SIG-M5 treated with dmso at 0.1 percent for 504 hours (cell line): ENCODE measurements around the gene PFDN2.
"Not testable (repeated sequence)": the region's sequence is repeated elsewhere in the genome, so short reads cannot be mapped to it uniquely, and the experiment has no call there.

ENCODE experiments used
- DNase-seq: peaks from one replicate; lab custom pipeline; 2025; ENCODE audit not compliant: unreplicated experiment; lab: John Stamatoyannopoulos, UW

The PFDN2 gene

DNA sequence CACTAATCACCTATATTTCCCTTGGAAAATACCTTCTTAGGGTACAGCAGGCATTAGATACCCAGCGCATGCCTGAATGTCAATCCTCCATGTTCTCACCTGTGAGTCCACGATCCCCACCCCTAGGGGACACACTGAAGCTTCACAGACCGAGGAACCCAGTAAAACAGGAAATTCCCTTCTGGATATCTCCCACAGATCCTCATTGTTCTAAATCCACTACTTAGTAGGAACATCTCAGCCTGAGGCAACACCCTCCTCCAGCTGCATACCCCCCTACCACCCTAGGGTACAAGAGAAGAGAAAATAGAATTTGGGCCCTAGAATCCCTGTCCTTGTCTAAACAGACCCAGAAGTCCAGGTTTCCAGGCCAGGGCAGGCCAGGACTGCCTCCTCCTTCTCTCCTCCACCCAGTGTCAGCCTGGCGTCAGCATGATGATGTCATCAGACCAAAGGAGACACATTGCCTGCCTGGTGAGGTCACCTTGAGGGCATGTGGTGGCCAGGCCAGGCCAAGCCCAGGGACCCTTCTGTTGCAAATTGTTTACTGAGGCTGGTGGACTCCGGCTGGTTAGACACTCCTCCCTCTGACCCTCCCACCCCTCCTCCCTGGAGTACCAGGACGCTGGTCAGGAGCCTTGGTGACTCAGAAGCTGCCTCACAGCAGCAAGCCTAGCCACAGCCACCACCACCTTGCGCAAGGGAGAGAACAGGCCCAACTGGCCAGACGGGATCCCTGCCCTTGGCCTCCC is 34.7 kb downstream of the PFDN2 start:
- DNase-seq = peak; percentile 85

DNA sequence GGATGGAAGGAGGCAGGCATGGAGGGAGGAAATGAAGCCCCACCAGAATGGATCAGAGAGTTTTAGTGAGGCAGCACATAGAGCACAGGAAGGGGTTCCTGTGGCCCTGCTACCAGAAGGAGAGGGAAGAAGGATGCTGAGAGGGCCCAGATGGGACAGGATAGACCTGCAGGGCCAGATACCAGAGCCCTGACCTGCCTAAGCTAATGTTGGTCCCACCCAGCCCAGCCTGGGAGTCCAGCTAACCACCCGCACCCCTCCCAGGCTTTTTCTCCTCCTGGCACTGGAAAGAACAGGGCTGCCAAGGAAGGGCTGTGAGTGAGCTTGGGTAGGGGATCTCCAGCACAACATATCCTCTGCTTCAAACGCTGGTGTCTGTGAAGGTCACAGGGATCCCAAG is 35.4 kb downstream of the PFDN2 start:
- DNase-seq = no peak

DNA sequence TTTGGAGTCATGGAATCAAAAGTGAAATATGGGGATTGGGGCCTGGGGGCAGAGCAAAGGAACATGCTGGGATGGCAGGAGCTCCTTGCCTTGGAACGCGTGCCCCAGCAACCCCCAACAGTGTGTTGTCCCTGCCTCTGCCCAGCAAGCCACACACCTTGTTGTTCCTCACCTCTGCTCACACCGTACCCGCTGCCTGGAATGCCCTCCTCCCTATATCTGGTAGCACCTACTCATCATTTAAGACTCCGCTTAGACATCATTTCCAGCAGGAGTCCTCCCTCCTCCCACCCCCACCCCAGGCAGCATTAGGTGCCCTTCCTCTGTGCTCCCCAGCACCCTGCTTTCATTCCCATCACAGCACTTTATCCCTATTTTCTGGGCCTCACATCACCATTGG is 36.3 kb downstream of the PFDN2 start:
- DNase-seq = no peak

DNA sequence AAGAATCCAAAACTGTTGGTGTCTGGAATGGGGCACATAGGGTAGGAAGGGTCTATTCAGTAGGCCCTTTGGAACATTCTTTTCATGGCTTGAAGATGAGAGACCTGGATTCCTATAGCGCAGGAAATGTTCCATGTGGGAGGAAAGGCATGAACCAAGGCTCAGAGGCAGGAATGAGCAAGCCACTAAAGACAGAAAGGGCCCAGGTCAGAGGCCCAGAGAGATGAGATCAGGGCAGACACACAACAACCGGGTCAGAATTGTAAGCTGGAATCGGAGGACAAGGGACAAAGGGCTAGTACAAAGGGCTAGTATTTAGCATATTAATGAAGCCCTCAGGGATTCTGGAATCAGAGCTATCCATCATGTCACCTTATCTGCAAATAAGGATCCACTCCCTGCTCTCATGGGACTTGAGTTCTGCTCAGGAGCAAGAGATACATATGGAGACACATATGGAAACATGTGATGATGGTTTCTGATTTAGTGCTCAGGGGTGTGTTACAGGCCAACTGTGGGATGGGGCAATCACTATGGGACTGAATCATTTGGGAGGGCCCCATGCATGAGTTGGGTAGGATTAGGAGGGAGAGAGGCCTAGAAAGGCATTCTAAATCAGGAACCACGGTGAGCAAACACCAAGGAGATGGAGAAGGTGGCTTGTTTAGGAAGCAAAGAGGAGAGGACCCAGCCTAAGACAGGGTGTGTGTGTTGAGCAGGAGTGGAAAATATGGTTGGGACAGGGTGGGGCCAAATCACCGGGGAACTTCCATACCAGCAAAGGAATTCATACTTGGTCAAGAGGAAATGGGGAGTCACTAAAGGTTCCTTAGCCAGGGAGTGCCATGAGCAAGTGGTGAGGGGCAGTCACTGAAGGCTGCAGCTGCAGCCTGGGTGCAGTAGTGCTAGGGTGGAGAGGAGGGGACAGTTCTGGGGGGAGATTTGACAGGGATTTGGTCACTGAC is 37.1 kb downstream of the PFDN2 start:
- no peak for DNase-seq

DNA sequence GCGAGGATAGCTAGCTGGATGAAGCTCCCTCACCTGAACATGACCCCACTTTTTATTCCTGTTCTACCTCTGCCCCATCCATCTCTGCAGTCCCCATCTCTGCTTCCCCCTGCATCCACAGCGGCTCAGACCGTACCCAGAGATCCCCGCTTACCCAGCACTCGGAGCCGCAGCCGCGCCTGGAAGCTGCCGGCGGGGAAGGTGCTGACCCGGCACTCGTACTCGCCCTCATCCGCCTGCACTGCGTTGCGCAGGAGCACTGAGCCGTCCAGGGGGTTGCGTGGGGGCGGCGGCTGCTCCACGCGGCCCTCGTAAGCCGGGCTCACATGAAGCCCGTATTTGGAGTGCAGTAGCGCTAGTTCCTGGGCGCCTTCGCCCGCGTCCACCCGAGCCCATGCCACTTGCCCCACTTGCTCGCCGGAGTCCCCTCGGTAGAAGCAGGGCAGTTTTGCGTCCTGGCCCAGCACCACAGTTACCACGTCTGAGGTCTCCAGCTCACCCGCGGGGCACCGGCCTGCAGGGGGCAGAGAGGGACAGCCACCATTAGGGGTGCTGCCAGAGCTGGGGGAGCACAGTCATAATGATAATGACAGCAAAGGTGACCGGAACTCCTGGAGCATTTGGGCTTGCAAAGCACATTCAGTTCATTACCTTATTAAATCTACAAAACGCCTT is 38.3 kb downstream of the PFDN2 start:
- no peak for DNase-seq

DNA sequence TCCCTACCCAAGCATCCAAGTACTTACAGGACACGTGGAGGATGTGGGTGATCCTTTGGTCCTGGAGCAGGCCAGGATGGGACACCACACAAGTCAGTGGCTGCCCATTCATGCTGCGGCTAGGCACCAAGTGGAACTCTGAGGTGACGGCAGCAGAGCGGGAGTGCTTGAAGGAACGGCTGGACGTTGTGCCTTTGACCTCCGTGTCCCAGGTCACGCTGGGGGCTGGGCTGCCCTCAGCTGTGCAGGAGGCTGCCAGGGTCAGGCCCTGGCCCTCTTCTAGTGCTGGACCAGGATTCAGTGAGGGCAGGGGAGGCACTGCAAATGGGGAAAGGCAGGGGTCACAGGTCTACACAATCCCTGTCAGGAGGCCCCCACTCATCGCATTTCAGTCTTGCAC is 40.4 kb downstream of the PFDN2 start:
- DNase-seq = no peak

DNA sequence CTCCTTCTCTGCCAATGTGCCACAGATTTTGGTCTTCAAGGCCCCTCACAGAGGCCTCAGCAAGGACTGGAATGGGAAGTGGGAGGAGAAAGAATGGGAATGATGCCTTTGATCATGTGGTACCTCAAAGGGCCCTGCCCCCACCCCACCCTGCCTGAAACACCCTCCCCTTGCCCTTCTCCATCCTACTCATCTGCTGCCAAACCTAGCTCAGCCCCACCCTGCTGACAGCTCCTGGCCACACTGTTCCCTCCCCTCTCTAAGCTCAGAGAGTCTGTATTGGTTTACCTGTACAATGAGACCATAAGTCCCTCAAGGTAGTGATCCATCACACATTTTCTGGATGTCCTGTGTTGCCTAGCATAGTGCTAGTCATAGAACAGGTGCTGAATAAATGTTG is 41.4 kb downstream of the PFDN2 start:
- no peak for DNase-seq

DNA sequence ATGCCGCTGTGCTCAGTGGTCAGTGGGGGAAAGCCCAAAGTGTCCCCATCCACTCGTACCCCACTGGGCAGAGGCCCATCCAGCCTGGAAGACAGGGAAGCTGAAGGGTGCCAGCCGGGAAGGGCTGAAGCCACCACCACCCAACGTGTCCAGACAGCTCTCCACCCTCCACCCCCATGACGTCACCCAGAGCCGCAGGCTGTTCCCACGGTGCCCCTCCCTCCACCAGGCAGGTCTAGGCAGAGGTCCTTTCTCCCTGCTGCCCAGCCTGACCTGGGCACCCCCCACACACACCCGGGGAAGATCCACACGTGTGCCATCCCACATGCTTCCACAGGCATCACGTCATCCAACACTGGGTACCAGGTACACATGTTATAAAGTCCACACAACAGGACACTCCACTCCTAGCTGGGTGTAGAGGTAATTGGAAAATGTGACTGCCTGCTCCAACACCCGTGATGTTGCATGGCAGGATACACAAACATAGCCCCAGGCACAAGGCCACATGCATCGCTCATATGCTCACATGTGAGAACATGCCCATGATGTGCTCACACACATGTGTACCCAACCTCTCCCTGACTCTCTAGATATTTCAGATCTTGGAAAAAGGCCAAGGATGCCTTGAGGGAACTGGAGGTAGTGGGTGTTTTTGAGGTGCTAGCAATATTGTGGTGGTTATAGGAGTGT is 43.0 kb downstream of the PFDN2 start:
- no peak for DNase-seq

DNA sequence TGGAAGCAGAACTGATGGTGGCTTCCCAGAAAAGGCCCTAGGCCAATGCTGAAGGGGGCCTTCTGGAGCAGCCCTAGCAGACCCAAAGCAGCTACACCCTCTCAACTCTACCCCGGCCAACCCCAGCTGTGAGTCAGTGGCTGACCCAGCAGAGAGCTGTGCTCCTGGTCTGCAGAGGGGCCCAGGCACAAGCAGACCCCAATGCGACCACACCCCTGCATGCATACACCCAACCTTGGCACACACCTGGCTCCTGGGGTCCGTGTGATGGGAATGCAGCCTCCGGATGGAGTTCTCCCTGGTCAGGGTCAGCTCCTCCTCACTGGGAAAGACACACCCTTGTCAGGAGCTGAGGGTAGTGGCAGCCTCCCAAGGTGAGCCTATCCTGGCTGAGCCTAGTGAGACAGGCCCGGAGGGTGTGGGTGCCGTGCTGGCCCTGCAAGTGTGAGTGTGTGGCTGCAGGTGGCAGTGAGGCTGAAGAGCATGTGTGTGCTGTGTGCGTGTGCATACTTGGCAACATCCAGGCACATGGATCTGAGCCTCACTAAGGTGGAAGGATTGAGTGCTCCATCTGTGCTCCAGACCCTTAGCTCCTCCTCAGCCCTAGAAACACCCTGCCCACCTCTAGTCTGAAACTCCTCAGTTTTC is 44.2 kb downstream of the PFDN2 start:
- DNase-seq = no peak

DNA sequence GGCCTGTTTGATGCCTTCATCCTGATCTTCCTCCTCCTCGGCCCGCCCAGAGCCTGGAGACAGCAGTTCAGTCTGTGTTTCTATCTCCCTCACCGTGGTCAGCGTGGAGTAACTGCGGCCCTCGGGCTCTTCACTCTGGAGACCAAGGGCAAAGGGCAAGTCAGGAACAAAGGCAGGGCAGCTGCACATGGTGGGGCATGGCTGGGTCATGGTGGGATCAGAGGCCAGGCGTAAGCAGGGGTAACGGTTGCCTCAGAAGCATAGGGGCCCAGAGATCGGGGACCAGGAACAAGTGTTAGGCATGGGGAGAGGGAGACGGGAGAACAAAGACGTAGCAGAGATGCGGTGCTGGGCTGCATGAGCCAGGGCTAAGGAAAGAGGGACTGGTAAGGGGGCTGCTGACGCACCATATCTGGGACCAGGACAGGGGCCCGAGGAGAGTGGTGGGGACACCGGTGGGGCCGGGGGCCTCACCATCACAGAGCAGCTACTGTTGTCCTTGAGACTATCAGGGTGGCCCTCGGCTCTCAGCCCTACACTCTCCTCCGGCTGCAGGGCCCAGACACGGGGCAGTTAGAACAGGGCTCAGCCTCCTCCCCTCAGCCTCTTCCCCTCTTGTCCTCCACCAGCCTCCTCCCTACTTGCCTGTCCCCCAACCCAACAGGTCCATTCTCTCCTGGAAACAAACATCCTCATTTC is 44.9 kb downstream of the PFDN2 start:
- DNase-seq = no peak

DNA sequence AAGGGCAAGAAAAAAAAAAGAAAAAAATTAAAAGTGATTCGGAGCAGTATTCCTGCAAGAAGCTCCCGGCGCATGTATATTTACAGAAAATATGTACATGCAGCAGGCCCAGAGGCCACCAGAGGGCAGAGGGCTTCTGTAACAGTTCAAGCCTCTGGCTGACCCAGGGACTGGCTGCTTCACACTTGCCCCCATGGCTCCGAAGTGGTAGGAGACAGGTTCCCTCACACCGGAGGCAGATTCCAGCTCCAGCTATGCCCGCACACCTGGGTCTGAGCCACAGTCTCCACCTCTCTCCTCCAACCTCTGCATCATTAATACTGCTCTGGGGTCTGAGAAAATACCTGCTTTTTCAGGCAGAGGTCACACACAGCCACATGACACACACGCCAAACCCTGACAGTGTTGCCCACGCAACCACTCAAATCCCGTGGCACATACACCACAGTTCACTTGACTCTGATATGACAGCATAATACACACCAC is 45.9 kb downstream of the PFDN2 start:
- DNase-seq = peak; percentile 56

DNA sequence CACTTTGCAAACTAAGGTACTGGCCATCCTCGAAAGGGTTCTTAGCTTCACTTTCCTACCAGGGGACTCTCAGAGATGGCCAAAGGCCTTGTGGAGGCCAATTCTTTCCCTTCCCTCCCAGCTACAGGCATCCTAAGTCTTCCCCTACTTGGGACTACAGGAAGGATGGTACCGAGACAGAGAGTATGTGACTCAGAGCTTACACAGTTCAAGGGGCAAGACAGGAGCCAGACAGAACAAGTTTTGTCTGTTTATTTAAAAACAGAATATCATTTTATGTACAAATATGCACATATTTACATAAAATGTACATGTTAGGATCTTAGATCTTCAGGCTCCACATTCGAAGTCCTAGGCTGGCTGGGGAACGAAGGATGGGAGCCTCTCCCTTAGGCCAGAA is 47.1 kb downstream of the PFDN2 start:
- no peak for DNase-seq

DNA sequence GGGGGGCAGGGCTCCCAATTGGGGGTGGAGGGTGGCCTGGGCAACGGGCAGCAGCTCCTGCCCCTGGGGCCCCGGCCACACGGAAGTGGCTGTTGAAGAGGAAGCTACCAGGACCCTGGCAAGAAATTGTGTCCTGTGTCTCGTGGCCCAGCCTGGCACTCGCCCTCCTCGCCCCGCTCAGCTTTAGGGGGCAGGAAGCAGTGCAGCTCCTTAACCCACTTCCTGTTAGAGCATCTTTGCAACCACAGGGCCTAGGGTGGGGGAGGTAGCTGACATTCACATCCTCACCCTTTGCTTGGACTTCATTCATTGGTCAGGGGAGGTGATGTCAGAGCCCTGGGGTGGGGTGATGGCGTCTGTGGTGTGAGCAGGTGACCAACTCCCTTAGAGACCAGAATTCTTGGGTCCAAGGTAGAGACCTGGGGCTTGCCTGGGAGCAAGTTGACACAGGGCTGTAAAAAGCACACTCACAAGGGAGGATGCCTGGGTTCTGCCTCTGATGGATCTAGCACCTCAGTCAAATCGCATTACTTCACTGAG is 48.0 kb downstream of the PFDN2 start, which contains the start of gene ARHGAP30:
TSS of gene ARHGAP30 (minus strand) at position 161 of the 540 bp plus-strand sequence. CDS start 267 bp downstream, outside the sequence.
- peak; percentile 98 for DNase-seq

DNA sequence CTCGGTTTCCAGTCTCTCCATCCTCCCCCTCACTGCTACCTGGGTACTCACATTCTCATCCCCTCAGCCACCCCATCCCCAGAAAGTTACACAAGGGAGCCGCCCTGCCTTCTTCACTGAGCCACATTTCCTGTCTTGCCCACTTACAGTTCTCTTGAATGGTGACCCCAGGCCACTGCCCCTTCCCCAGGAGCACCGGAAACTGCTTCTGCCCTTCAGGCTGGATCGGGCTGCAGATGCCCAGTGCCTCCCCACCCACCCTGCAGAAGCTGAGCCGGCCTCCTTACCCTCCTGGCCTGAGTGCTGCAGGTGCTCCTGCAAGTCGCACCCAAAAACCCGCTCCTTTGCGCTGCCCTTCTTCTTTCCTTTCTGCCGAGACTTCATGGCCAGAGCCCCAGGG is 48.6 kb downstream of the PFDN2 start:
- DNase-seq = no peak

DNA sequence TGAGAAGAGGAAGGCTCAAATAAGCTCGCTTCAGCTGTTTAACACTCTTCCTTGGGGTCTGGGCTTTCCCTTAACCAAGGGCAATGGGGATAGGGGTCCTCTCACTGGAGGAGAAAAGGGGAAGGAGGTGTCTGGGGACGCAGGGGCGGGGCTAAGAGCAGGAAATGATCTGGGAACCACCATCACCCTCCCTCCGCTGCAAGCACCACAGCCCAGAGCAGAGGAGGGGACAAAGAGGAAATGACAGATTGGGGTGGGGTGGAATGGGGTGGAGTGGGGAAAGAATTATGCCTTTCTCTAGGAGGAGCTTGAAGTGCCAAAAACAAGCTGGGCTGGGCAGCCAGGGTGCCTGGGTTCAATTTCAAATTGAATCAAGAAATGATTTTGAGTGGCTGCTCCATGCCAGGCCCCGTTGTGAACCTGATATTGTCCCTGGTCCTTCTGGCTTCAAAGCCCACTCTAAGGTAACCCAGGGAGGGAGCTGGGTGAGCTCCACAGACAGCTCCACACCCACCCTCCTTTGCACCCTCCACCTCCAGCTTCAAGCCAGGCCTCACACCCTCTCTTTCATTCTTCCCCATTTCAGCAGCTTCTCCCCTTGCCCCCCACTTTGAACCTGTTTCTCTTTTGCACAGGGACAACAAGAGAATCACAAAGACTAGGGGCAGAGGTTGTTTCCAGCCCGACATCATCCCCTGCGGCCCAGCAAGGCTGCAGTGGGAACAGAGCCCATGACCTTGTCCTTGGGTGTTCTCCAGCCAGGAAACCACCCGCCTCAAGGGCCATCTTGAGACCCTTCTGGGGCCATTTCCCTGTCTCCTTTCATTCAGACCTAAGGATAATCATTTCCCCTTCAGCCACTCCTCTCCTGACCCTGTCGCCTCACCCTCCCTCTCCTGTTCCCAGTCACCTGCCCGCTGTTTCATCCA is 49.3 kb downstream of the PFDN2 start:
- DNase-seq = peak; percentile 98

DNA sequence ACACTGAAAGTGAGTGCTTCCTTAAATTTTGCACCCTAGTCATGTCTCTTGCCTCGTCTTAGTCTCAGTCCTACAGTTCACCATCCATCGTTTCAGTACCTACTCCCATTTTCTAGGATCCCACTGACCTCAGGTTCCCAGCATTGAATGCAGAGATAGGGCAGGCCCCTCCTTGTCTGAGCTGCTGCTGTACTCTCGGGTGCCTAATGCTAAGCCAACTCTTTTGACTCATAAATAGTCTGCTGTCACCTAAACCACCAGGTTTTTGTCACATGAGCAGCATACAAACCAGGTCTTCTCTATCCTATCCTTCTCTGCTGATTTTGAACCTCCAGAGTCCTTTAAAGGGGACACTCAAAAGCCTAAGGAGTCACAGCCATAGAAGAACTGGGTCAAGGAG is 51.1 kb downstream of the PFDN2 start:
- DNase-seq = no peak

DNA sequence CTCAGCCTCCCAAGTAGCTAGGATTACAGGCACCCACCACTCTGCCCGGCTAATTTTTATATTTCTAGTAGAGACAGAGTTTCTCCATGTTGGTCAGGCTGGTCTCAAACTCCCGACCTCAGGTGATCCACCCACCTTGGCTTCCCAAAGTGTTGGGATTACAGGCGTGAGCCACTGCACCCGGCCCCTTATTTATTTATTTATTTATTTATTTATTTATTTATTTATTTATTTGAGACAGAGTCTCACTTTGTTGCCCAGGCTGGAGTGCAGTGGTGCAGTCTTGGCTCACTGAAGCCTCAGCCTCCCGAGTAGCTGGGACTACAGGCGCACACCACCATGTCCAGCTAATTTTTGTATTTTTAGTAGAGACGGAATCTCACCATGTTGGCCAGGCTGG is 52.2 kb downstream of the PFDN2 start:
- not testable (repeated sequence) for DNase-seq

DNA sequence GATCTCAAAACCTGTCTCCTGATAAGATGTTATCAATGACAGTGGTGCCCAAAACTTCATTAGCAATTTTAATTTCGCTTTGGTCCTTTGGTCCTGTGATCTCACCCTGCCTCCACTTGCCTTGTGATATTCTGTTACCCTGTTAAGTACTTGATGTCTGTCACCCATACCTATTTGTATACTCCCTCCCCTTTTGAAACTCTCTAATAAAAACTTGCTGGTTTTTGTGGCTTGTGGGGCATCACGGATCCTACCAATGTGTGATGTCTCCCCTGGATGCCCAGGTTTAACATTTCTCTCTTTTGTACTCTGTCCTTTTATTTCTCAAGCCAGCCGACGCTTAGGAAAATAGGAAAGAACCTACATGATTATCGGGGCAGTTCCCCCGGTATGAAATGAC is 53.9 kb downstream of the PFDN2 start:
- DNase-seq = not testable (repeated sequence)
